GM18868 (cell line): ENCODE results near the gene CDYL.

Experiments
- ATAC-seq: cut with Tn5 transposase; IDR thresholded peaks from one replicate; pipeline ENCODE4 v1.9.1; 2021; ENCODE audit warnings: mild to moderate bottlenecking, moderate library complexity; ENCODE audit not compliant: unreplicated experiment

Gene CDYL

GRCh38 chr6:4930025-4930691 lies 154.0 kb downstream of the CDYL start:
- ATAC-seq, result no peak

GRCh38 chr6:4931530-4932227 lies 155.5 kb downstream of the CDYL start:
- no peak for ATAC-seq

DNA sequence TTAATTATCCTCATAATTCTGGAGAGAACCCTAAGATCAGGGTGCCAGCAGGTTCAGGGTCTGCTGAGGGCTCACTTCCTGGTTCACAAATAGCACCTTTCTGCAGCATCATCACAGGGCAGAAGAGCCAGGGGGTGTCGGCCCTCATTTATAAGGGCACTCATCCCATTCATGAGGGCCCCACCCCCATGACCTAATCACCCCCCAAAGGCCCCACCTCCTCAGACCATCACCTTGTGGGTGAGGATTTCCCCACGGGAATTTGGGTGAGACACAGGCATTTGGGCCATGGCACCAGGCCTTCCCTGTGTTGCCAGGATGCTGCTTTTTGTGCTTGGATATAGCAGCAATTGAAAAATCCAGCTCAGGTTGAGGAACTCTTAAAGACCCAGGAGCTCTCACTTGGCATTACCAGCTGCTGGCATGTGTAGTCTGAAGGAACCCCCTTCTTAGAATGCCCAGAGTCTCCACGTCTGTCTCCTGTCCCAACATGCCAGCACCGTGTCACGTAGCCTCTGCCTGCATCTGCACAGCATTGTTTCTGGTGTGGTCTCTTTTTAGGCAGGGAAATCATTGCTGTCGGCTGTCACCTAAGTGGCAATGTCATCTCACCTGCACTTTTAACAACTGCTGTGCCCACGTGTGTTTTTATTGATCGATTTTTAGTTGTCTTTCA lies 156.2 kb downstream of the CDYL start:
- ATAC-seq, result no peak

DNA sequence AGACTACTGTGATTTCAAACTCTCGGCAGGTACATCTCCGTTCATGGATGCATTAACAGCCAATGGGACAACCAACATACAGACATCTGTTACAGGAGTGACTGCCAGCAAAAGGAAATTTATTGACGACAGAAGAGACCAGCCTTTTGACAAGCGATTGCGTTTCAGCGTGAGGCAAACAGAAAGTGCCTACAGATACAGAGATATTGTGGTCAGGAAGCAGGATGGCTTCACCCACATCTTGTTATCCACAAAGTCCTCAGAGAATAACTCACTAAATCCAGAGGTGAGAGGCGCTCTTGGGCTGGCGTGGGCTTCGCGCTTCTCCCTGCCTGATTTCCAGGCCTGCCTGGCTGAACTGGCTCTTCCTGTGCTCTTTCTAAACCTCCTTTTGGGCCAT lies 159.3 kb downstream of the CDYL start:
- ATAC-seq, result no peak

DNA sequence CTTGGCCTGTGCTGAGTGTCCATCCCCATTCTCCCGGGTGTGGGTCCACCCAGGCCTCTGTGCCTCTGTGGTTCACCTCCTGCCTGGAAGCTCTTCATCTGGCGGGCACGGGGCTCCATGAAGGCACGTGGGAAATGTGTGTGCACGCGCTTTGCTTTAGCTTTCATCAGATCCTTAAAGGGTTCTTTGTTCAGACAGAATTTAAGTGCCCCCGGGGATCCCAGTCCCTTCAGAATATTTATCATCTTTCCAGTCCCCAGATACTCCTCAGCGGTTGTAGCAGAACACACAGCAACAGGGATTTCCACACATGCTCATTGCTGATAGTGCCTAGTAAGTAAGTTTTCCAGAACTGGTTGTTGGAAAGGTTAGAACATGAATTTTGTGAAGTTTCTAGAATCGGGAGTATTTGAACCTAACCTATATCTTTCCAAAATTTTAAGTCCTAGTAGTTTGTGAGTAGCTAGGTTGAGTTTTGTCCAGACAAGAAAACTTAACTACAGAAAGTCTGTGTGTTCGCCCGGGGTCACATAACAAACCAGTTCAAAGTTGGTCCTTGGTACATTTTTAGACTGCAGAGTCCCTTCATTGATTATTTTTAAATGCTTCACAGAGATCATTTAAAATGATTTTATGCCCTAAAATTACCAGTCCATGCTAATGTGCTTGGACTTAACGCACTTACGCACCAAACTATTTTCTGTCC lies 159.9 kb downstream of the CDYL start:
- no peak for ATAC-seq

- ATAC-seq, result no peak
These were observed 160.5 kb downstream of the CDYL start for GRCh38 chr6:4936681-4937041.

- no peak for ATAC-seq
These were observed 161.2 kb downstream of the CDYL start for GRCh38 chr6:4937414-4937813.

GRCh38 chr6:4939241-4939640 lies 163.0 kb downstream of the CDYL start:
- no peak for ATAC-seq

GRCh38 chr6:4940416-4940815 lies 164.2 kb downstream of the CDYL start:
- ATAC-seq, result no peak

DNA sequence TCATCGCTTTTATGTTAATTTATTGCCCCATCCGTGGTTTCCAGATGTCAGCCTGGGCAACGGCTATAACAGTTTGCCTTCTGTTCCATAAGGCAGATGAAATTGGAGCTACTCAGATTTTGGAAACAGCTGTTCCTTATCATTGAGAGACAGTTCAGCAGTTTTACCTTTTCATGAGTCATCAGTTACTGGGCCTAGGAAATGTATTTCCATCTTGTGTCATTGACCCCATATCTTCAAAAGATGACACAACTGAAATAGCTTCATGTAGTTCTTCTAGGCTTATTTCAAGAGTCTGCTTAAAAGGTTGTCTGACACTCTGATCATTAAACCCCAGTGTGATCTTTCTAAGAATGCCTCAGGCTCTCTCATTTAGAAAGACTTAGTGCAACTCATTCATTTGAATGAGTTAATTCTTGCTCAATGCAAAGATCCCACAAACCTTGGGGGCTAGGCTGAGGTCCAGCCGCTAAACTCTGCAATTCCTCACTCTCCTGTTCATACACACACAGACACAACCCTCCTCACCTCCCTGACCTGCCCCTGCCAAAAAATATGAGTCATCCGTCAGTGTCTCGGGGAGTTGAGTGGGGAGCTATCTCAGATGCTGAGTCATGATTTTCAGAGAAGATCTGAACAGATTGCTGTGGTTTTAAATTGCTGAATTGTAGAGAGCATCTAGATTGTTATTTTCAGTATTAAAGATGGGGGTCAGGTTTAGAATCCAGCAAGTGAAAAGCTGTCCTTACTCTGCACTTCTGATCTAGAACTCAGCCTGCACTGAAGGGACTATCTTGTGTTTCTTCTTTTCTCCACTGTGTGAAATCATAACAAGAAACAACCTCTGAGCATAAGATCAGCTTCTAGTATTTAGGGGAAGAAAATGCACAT lies 165.8 kb downstream of the CDYL start:
- ATAC-seq, result peak; percentile 82

DNA sequence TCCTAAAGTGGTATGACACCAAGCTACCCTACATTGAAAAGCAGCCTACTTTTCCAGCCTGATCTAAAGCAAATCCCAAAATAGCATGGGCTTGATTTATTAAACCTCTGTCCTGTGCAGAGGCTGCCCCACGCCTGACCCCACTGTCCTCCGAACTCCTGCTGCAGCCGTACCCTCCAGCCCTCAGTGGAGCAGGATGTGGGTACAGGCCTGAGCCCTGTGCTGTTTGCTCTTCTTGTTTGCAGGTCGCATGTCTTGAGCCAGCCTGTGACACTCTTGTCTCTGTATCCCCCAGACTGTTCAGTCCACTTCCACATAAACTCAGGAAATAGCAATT lies 166.4 kb downstream of the CDYL start:
- no peak for ATAC-seq

- ATAC-seq, result no peak
These were observed 167.5 kb downstream of the CDYL start for GRCh38 chr6:4943716-4944115.

- ATAC-seq, result no peak
These were observed 168.1 kb downstream of the CDYL start for GRCh38 chr6:4944325-4944724.

DNA sequence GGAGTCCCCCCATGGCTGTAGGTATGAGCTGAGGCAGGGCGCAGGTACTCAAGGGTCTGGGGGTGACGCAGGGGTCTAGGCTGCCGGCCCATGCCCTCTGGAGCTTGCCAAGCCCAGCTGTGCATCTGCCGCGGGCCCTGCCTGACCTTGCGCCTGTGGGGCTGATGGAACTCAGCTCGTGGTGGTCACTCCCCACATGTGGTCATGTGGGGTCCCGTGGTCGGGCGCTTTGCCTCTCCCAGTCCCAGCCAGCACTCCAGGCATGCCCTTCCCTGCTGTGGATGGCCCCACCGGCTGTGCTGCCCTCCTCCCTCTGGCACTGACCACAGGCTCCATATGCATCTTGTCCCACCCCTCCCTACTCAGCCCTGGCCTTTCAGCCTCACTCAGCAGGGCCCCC lies 170.3 kb downstream of the CDYL start:
- ATAC-seq, result no peak

- ATAC-seq, result no peak
These were observed 171.5 kb downstream of the CDYL start for GRCh38 chr6:4947716-4948115.

DNA sequence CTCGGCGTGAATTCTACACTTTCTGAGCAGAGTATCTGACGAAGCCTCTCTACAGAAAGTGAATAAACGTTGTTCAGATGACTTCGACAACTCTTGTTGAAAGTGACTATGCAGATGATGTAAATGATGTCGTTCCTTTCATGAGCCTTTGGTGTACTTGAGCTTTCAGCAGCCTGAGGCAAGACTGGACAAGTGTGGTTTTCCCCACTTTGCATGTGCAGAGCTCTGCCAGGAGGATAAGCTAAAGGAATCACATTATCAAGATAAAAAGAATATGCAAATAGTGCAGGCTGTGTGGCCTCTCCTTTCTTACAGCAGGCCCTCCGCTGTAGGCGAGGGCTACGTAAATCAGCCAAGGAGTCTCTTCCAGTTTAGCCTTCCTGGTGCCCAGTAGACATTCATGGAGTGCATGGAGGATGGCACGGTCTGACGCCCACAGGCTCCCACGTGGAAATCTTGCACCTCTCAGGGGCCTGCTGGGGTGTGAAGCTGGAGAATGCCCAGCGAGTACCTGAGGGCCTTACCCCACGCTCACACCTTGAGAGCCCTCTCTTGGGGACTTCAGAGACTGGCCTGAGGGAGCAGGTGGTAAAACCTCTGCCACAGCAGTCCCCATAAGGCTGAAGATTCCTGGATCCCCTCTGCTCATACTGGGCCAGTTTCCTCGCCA lies 172.7 kb downstream of the CDYL start:
- no peak for ATAC-seq

DNA sequence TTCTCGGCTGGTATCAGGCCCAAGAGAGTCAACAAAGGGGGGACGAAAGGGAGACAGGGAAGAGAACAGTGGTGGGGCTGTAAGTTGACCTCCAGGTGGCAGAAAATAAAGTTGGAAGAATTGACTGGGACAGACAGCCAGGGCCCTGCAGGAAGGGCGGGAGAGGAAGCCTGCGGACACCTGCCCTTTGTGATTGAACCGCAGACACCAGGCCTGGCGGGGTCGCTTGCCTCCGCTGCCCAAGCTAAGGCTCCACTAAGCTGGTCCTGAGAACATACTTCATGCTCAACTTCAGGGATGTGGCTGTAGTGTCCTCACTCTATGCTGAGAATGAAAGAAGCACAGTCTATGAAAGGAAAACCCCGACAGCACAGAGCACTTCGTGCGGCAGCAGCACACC lies 173.9 kb downstream of the CDYL start:
- no peak for ATAC-seq

DNA sequence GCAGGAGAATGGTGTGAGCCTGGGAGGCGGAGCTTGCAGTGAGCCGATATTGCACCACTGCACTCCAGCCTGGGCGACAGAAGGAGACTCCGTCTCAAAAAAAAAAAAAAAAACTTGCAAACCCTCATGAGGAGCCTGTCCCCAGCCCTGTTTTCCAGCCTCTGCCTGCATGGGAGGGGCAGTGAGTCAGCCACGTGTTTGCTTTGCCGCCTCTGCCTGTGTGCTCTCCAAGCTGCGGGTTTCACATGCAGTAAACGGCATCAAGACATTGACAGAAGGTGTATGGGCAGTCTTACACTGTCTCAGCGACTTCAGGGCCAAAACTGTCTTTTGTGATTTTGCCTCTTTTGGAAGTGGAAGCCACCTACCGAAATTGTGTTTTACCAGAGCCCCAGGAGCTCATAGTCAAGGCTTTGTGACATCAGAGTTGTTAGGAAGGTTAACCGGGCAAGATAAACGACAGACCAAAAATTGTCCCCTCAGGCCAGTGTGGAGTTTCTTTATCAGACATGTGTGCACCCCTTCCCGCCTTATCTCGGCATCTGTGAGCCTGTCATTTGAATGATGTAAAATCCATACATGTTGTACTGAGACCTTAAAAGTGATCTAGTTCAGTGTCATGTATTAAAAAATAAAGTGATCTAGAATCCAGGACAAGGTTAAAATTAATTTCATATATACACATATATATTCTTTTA lies 174.8 kb downstream of the CDYL start:
- no peak for ATAC-seq

DNA sequence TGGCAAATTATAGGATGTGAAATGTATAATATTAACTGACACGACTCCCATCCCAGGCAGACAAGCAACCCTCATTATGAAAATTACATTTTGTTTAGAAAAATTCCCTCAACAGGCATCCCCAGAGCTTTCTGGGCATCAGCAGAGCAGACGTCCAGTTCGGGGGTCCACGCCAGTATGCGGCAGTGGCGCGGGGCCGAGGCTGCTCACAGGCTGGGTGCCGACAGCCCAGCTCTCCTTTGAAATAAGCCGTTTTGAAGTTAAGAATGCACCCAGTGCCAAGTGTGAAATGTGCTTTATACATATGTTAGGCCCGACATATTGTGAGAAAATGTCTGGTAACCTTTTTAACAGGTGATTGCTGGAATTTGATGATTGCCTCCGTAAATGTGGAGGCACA lies 177.2 kb downstream of the CDYL start:
- no peak for ATAC-seq

DNA sequence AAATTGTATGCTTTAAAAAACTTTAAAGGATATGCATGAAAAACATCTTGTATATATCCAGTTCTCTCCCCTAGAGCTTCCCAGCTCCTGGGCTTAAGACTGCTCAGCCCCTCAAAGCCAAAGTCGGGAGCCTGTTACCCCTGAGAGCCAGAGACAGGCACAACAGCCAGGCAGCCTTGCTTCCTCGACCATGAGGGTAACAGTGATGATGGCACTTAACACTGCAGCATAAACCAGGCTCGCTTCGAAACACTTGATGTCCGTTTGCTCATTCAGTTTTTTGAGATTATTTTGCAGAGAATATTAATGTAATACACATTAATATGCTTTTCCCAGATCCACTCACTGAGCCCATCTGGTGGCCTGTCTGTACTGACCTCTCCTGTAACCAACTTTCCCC lies 180.4 kb downstream of the CDYL start:
- ATAC-seq, result no peak
